Panc1 (cell line): ENCODE results near the gene ST6GALNAC6.

Experiments used
- POLR2AphosphoS5 ChIP-seq: IDR thresholded peaks from 2 replicates; pipeline ENCODE4 v1.6.1; 2012; ENCODE audit warnings: mild to moderate bottlenecking, low read depth, low read length, moderate library complexity
- REST ChIP-seq, 2 experiments: IDR thresholded peaks; 2 replicates each; pipeline ENCODE4 v1.6.1; 2011 to 2012; ENCODE audit warnings: low read depth in 2 of 2, control low read depth in 1 of 2, low read length in 1 of 2, mild to moderate bottlenecking in 1 of 2, moderate library complexity in 1 of 2; ENCODE audit not compliant: insufficient read depth in 1 of 2

GRCh38 chr9:127937056-127937387 is 37.6 kb upstream of the ST6GALNAC6 start:
- TF ChIP-seq POLR2AphosphoS5 (no peak), REST (IDR thresholded peaks at IDR 0.05; ENCODE audit: insufficient read depth in 1 of 2, low read depth in 2 of 2, low read length in 1 of 2) (no peak)
